Ascending aorta (tissue), 2 donors: ENCODE measurements around the gene ZMYM2. TPM values are rescaled to one million over a fixed set of nuclear protein-coding genes. Genes with fewer than 3 reads are reported as not detected.

Experiments used
- DNase-seq, 2 donors: peaks; one replicate each; pipeline ENCODE4 v3.0.0-alpha.2; 2019; ENCODE audit warnings: low spot score in 2 of 2
- H3K27ac ChIP-seq, 2 donors: fragments of 200-600 bp; sonication (generic); one replicate each; pipeline ENCODE4 v1.5.1; 2016 to 2017; ENCODE audit warnings: mild to moderate bottlenecking in 1 of 2
- H3K27me3 ChIP-seq: fragments of 200-600 bp; sonication (generic); one replicate; pipeline ENCODE4 v1.5.1; 2017
- H3K36me3 ChIP-seq, 2 donors: fragments of 200-600 bp; sonication (generic); one replicate each; pipeline ENCODE4 v1.5.1; 2016
- H3K4me1 ChIP-seq, 2 donors: fragments of 200-600 bp; sonication (generic); one replicate each; pipeline ENCODE4 v1.5.1; 2016 to 2017; ENCODE audit warnings: mild to moderate bottlenecking in 1 of 2
- H3K4me3 ChIP-seq, 2 donors: fragments of 200-600 bp; sonication (generic); one replicate each; pipeline ENCODE4 v1.5.1; 2016 to 2017; ENCODE audit warnings: mild to moderate bottlenecking in 1 of 2
- H3K9me3 ChIP-seq, 2 donors: fragments of 200-600 bp; sonication (generic); one replicate each; pipeline ENCODE4 v1.5.1; 2016
- intact Hi-C: fragments of 100-400 bp; cut with DNase I; formaldehyde crosslinking; loops from one replicate; pipeline ENCODE4 v1.15.1; 2023
- total RNA-seq: library from RNA; depleted of rRNA; stranded (reverse); fragments of >200 nt; gene quantifications from one replicate; pipeline ENCODE4 v1.1.0, GENCODE V29; 2016
- TF ChIP-seq, protein P1 (sequence below), 3 experiments: fragments of 200-600 bp in 2 of 3; fragments of 450-650 bp in 1 of 3; sonication (generic) in 2 of 3; IDR thresholded peaks; one replicate each; pipeline ENCODE4 v1.5.1; 2016 to 2019; ENCODE audit warnings: antibody characterized with exemption in 3 of 3, mild to moderate bottlenecking in 1 of 3, moderate library complexity in 1 of 3

The ZMYM2 gene
- total RNA-seq, 1 donor from 2014 or later = 76.6 TPM

DNA sequence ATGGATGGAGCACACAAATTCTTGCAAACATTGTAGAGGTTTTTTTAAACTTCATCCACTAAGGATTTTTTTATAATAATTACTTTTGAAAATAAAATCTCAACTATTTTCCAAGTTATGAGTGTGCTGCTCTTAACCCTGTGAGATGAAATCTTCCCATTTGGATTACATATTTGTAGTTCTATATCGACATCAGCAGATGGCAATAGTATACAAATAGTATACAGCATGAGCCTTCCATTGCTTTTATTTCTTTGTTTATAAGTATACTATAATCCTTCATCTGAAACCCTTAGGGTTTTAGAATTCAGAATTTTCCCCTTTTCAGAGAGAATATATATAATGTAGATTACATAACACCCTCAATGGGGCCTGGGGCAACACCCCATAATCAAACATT is 131.8 kb downstream of the ZMYM2 start:
- intact Hi-C loops = no loop called here

DNA sequence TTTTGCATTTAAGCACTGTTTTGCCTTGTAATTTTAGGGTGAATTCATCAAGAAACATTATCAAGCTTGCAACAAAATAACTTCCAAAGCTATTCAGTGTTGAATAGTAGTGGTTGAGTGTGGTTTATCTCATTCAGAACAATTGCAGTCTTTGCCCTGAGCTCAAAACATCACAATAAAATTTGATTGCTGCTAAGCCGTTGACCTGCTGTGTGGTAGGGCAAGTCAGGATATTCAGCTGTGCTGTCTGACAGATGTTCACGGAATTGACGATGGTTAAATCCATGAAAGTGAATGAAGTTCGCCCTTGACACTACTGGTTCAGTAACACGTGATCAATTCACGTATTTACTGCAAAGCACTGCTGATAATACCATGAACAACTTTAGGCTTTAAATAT is 135.4 kb downstream of the ZMYM2 start:
- Histone ChIP-seq H3K36me3 (no peaks in the 10 kb centered on the region), H3K27me3 (no peaks in the 10 kb centered on the region), H3K4me3 (no peak overlapping the region), H3K4me1 (no peaks in the 10 kb centered on the region), H3K27ac (no peak overlapping the region), H3K9me3 (no peaks in the 10 kb centered on the region)
- no peak for DNase-seq
- intact Hi-C loops = no loop called here
- TF ChIP-seq, protein P1, sequence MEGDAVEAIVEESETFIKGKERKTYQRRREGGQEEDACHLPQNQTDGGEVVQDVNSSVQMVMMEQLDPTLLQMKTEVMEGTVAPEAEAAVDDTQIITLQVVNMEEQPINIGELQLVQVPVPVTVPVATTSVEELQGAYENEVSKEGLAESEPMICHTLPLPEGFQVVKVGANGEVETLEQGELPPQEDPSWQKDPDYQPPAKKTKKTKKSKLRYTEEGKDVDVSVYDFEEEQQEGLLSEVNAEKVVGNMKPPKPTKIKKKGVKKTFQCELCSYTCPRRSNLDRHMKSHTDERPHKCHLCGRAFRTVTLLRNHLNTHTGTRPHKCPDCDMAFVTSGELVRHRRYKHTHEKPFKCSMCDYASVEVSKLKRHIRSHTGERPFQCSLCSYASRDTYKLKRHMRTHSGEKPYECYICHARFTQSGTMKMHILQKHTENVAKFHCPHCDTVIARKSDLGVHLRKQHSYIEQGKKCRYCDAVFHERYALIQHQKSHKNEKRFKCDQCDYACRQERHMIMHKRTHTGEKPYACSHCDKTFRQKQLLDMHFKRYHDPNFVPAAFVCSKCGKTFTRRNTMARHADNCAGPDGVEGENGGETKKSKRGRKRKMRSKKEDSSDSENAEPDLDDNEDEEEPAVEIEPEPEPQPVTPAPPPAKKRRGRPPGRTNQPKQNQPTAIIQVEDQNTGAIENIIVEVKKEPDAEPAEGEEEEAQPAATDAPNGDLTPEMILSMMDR (IDR thresholded peaks at IDR 0.05) = no peak

More for the DNA sequence above, 131.8 kb downstream of the ZMYM2 start:
- TF ChIP-seq, protein P1 (IDR thresholded peaks at IDR 0.05) = peak in 1 of 3 experiments; percentile 15
- H3K4me3 ChIP-seq = no peak overlapping the region
- no peaks in the 10 kb centered on the region for H3K27me3 ChIP-seq
- H3K27ac ChIP-seq = no peak overlapping the region
- peaks cover 0 to 8% of the 10 kb centered on the region in 2 donors for H3K36me3 ChIP-seq
- no peaks in the 10 kb centered on the region for H3K9me3 ChIP-seq
- no peak for DNase-seq
- H3K4me1 ChIP-seq = no peaks in the 10 kb centered on the region

DNA sequence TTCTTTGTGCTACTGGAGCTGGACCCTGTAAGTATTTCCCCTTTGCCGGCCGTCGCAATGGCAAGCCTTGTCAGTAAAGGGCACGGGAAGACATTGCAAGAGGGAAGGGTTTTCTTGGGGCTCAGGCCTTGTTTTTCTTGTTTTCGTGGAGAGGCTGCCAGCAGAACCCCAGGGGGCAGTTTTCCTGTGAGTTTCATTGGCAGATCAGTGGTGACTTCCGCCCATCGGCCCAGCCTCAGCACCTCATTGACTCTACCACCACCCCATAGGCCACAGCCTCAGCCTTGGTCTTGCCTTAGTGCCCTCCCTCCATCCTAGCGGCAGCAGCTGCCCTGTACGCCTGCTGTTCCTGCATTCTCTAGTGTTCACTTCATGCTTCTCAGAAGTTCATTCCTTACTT is 140.8 kb downstream of the ZMYM2 start:
- no peak overlapping the region for H3K4me3 ChIP-seq
- no peaks in the 10 kb centered on the region for H3K27me3 ChIP-seq
- no peak for DNase-seq
- H3K27ac ChIP-seq = no peak overlapping the region
- H3K9me3 ChIP-seq = no peaks in the 10 kb centered on the region
- H3K4me1 ChIP-seq = no peaks in the 10 kb centered on the region
- TF ChIP-seq, protein P1 (IDR thresholded peaks at IDR 0.05) = no peak
- intact Hi-C loops = no loop called here
- no peaks in the 10 kb centered on the region for H3K36me3 ChIP-seq

DNA sequence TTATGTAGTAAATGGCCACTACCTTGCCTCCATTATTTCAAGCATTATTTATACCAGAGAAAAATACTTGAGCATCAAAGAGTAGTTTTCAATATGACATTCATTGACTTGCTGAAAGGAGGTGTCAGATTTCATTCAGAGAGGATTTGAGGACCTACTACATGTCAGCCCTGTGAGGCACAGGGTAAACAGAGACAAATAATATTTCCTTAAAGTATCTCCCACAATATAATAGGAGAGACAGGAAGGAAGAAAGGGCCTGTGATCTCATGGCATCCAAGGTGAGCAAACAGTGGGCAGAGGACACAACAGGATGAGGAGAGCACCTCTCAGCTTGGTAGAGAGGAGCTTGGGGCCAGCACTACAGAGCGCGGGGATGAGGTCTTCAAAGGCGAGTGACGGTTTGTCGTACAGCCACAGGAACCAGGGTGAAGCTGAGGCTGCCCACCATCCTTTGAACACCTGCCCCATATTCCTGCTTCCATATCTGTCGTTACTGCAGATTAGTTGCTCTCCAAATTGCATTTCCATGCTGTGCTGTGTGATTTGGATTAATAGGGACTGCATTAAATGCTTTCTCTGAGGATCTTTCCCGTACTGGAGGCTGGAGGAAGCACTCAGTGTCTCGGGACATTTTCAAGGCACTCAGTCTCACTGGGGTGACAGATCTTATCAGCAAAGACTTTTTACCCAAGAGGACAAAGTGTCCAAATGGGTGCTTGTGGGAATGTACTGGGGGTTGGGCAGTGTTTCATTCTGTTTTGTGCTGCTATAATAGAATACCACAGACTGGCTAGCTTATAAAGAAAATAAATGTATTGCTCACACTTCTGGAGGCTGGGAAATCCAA is 143.2 kb downstream of the ZMYM2 start:
- Histone ChIP-seq H3K36me3 (no peaks in the 10 kb centered on the region), H3K9me3 (no peaks in the 10 kb centered on the region), H3K27me3 (no peaks in the 10 kb centered on the region), H3K27ac (no peak overlapping the region), H3K4me3 (no peak overlapping the region), H3K4me1 (no peaks in the 10 kb centered on the region)
- DNase-seq = no peak
- intact Hi-C loops = no loop called here
- TF ChIP-seq, protein P1 (IDR thresholded peaks at IDR 0.05) = no peak

DNA sequence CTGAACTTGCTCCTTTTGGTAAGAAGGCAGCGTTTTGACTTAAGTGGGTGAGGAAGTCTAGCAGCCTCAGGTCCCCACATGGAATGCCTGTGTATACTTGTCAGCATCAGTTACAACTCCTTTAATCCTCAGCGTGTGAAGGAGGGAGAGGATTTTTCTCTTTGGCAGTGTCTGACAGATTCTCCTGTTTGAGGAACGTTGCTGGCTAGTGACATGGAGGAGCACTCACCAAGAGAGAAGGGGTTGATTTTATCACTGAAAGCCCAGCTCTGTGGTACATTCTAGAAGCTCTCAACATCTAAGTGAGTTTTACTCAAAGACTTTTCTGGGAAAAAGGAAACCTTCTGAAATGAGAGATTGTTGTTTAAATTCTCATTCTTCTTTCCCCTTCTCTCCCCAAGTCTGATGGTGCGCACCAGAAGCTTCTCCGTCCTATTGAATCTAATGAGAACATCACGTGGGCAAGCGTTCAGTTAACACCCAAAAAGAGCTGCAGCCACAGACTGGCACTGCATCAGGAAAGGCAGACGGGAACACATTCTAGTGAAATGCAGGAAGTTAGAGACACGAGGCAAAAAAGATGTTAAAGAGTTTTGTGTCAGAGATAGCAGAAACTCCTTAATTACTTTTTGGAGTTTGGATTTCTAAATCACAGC is 144.1 kb downstream of the ZMYM2 start:
- no peaks in the 10 kb centered on the region for H3K36me3 ChIP-seq
- no peaks in the 10 kb centered on the region for H3K27me3 ChIP-seq
- H3K9me3 ChIP-seq = no peaks in the 10 kb centered on the region
- no peaks in the 10 kb centered on the region for H3K4me1 ChIP-seq
- no peak overlapping the region for H3K4me3 ChIP-seq
- intact Hi-C loops = no loop called here
- TF ChIP-seq, protein P1 (IDR thresholded peaks at IDR 0.05) = no peak
- no peak overlapping the region for H3K27ac ChIP-seq
- no peak for DNase-seq
